Calu3 (cell line): ENCODE data around the gene SLC26A8. TPM values are rescaled to one million over a fixed set of nuclear protein-coding genes. Genes with fewer than 3 reads are reported as not detected.
A peak's percentile ranks its signal among the peaks of the same experiment; 100 is the strongest.

Source experiments
- BruUV-seq: library from RNA; stranded (reverse); fragments of 400-500 nt; replicated peaks from 2 replicates; lab custom pipeline; 2021; lab: Mats Ljungman, UMichigan
- CTCF ChIA-PET: fragments of 300-600 bp; sonication (Branson Sonifier 250); formaldehyde crosslinking; loops from one replicate; lab custom pipeline; 2022; ENCODE audit warnings: antibody characterized with exemption; lab: Charles Lee
- DNase-seq: peaks from one replicate; pipeline ENCODE4 v3.0.0; 2022
- H3K27ac Mint-ChIP-seq: one replicate; pipeline ENCODE4 v1.8.0; 2022; ENCODE audit warnings: mixed read lengths; ENCODE audit not compliant: unreplicated experiment
- H3K27me3 Mint-ChIP-seq: one replicate; pipeline ENCODE4 v1.8.0; 2022; ENCODE audit warnings: mixed read lengths; ENCODE audit not compliant: unreplicated experiment
- H3K36me3 Mint-ChIP-seq: one replicate; pipeline ENCODE4 v1.8.0; 2022; ENCODE audit warnings: mild to moderate bottlenecking, moderate library complexity, mixed read lengths; ENCODE audit not compliant: insufficient read depth, unreplicated experiment
- H3K4me1 Mint-ChIP-seq: one replicate; pipeline ENCODE4 v1.8.0; 2022; ENCODE audit warnings: mild to moderate bottlenecking, low read depth, mixed read lengths; ENCODE audit not compliant: unreplicated experiment
- H3K4me3 Mint-ChIP-seq: one replicate; pipeline ENCODE4 v1.8.0; 2022; ENCODE audit warnings: mild to moderate bottlenecking, low read depth, moderate library complexity, mixed read lengths; ENCODE audit not compliant: unreplicated experiment
- H3K9me3 Mint-ChIP-seq: one replicate; pipeline ENCODE4 v1.8.0; 2022; ENCODE audit warnings: low read depth, mixed read lengths; ENCODE audit not compliant: unreplicated experiment
- intact Hi-C: fragments of 100-400 bp; cut with micrococcal nuclease; formaldehyde crosslinking; loops from one replicate; pipeline ENCODE4 v1.10.0; 2022; ENCODE audit not compliant: unreplicated experiment
- total RNA-seq: library from RNA; stranded (reverse); gene quantifications from 2 replicates; pipeline ENCODE4 v1.2.3, GENCODE V29; 2022
- TF ChIP-seq, protein P1 (sequence below): fragments of 200-600 bp; IDR thresholded peaks from one replicate; pipeline ENCODE4 v1.8.0; 2022; ENCODE audit warnings: antibody characterized with exemption; ENCODE audit not compliant: unreplicated experiment

SLC26A8 gene
- total RNA-seq, 1 experiment from 2014 or later: not detected

DNA sequence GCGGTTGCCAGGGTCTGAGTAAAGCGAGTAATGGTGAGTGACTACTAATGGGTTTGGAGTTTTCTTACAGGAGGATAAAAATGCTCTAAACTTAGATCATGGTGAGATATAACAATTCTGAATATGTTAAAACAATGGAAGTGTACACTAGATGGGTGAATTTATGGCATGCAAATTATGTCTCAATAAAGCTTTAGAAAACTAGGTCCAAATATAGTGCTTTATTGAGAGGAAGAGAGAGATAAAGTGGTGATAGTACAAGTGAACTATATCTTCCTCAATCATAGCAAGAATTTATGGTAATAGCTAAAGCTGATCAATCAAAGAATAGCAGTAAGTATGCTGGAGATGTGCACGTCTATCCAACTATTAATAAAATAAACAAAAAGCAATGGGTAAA lies 127.4 kb downstream of the SLC26A8 start:
- intact Hi-C loops: no loop called here
- H3K4me3 Mint-ChIP-seq: no peak overlapping the region
- H3K9me3 Mint-ChIP-seq: no peaks in the 10 kb centered on the region
- no peak for DNase-seq
- TF ChIP-seq, protein P1, sequence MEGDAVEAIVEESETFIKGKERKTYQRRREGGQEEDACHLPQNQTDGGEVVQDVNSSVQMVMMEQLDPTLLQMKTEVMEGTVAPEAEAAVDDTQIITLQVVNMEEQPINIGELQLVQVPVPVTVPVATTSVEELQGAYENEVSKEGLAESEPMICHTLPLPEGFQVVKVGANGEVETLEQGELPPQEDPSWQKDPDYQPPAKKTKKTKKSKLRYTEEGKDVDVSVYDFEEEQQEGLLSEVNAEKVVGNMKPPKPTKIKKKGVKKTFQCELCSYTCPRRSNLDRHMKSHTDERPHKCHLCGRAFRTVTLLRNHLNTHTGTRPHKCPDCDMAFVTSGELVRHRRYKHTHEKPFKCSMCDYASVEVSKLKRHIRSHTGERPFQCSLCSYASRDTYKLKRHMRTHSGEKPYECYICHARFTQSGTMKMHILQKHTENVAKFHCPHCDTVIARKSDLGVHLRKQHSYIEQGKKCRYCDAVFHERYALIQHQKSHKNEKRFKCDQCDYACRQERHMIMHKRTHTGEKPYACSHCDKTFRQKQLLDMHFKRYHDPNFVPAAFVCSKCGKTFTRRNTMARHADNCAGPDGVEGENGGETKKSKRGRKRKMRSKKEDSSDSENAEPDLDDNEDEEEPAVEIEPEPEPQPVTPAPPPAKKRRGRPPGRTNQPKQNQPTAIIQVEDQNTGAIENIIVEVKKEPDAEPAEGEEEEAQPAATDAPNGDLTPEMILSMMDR: no peak
- BruUV-seq: no TSS peak
- no peak overlapping the region for H3K27ac Mint-ChIP-seq
- CTCF ChIA-PET: no interaction called here
- H3K36me3 Mint-ChIP-seq: peaks cover 10% of the 10 kb centered on the region
- H3K4me1 Mint-ChIP-seq: peaks cover 31% of the 10 kb centered on the region
- no peaks in the 10 kb centered on the region for H3K27me3 Mint-ChIP-seq

DNA sequence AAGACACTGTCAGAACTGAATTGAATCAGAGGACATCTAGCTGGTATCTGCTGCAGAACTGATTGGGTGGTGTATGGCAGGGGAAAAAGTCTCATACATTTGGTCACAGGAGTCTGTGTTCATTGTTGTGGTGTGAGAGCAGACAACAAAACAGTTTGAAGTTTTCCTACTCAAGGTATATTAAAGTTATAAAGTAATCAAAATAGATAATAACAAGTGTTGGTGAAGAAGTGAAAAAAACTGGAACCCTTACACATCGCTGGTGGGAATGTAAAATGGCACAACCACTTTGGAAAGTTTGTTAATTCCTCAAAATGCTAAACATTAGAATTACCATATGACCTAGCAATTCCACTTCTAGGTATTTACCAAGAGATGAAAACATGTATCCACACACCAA lies 128.2 kb downstream of the SLC26A8 start:
- peak overlapping the region; percentile 5 for H3K4me3 Mint-ChIP-seq
- H3K36me3 Mint-ChIP-seq: peaks cover 13% of the 10 kb centered on the region
- CTCF ChIA-PET: interaction anchor here (1.0 kb wide), 1 partner anchor 11 kb away, joined by 4 read pairs; no protein-coding TSS in a partner anchor
- TF ChIP-seq, protein P1: no peak
- intact Hi-C loops: no loop called here
- no peaks in the 10 kb centered on the region for H3K27me3 Mint-ChIP-seq
- H3K27ac Mint-ChIP-seq: peak overlapping the region; percentile 3
- DNase-seq: no peak
- no TSS peak for BruUV-seq
- H3K9me3 Mint-ChIP-seq: no peaks in the 10 kb centered on the region
- peaks cover 31% of the 10 kb centered on the region for H3K4me1 Mint-ChIP-seq

DNA sequence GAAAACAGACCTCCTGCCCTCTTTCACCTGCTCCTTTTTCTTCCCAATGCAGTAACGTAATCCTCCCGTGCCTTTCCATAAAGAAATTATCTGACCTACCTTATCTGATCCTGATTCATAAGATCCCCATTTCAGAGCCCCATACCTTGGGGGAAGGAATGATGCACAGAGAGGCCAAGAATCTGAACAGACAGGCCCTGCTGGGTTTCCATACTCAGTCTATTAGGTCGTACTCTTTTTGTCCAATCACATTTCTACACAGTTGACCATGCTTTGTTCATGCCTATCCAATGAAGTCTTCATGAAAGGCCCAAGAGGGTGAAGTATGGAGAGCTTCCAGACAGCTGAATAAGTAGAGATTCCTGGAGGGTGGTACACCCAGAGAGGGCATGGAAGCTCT lies 128.9 kb downstream of the SLC26A8 start:
- H3K4me3 Mint-ChIP-seq: peak overlapping the region; percentile 5
- peaks cover 31% of the 10 kb centered on the region for H3K4me1 Mint-ChIP-seq
- H3K36me3 Mint-ChIP-seq: peaks cover 17% of the 10 kb centered on the region
- intact Hi-C loops: no loop called here
- CTCF ChIA-PET: interaction anchor here (1.0 kb wide), 1 partner anchor 10 kb away, joined by 4 read pairs; no protein-coding TSS in a partner anchor
- no peaks in the 10 kb centered on the region for H3K27me3 Mint-ChIP-seq
- H3K9me3 Mint-ChIP-seq: no peaks in the 10 kb centered on the region
- peak; percentile 17 for DNase-seq
- TF ChIP-seq, protein P1: no peak
- BruUV-seq: no TSS peak
- H3K27ac Mint-ChIP-seq: peak overlapping the region; percentile 3

- Mint-ChIP-seq H3K4me1 (peaks cover 31% of the 10 kb centered on the region), H3K36me3 (peaks cover 20% of the 10 kb centered on the region), H3K27me3 (no peaks in the 10 kb centered on the region), H3K9me3 (no peaks in the 10 kb centered on the region), H3K27ac (no peak overlapping the region), H3K4me3 (no peak overlapping the region)
- TF ChIP-seq, protein P1: no peak
- intact Hi-C loops: no loop called here
- CTCF ChIA-PET: no interaction called here
- no TSS peak for BruUV-seq
- no peak for DNase-seq
These were observed 129.7 kb downstream of the SLC26A8 start for GRCh38 chr6:35894776-35895175.

Other genes starting within 250 kb of the SLC26A8 start
- gene CLPSL2, start 248.0 kb downstream of the SLC26A8 start, total RNA-seq: not detected in 2 replicates
- not detected in 2 replicates for gene CLPSL1, start 243.6 kb downstream of the SLC26A8 start, total RNA-seq
- not detected in 2 replicates for gene CLPS, start 227.3 kb downstream of the SLC26A8 start, total RNA-seq
- gene LHFPL5, start 219.3 kb downstream of the SLC26A8 start, total RNA-seq: 0.42 and 0.66 TPM in 2 replicates
- 126 and 138 TPM in 2 replicates for gene SRPK1, start 103.5 kb downstream of the SLC26A8 start, total RNA-seq
- gene MAPK14, start 3.2 kb upstream of the SLC26A8 start, total RNA-seq: 59.5 and 60.9 TPM in 2 replicates
- 52.3 and 59.3 TPM in 2 replicates for gene MAPK13, start 105.9 kb upstream of the SLC26A8 start, total RNA-seq
- gene BRPF3, start 172.1 kb upstream of the SLC26A8 start, total RNA-seq: 49.1 and 49.7 TPM in 2 replicates
- 0.19 and 0.20 TPM in 2 replicates for gene PNPLA1, start 245.4 kb upstream of the SLC26A8 start, total RNA-seq